Activated CD8-positive, alpha-beta memory T cell treated with anti-CD3 and anti-CD28 coated beads, Interleukin-2, amount 50 U/mL, for 4 hours (primary cell): ENCODE results near the gene KCTD12.

Experiments
- DNase-seq: peaks from one replicate; pipeline ENCODE4 v3.0.0-alpha.2; 2020

The KCTD12 gene

DNA sequence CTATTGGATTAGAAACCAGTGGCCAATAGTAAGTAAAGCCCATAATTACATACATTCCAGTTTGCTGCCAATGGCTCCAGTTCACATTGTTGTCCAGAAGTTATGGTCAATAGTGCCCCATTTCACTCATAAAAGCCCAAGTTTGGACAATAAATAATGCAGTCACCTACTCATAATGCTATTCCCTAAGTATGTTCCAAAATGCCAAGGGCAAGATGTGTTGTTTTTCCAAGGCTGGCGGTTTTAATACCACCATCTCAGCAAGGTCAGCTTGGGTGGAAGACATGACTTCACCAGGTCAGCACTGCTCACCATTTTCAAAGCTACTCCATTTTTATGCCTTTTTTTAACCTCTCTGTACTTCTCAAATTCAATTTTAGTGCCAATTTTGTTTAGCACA lies 32.7 kb downstream of the KCTD12 start:
- DNase-seq = no peak

DNA sequence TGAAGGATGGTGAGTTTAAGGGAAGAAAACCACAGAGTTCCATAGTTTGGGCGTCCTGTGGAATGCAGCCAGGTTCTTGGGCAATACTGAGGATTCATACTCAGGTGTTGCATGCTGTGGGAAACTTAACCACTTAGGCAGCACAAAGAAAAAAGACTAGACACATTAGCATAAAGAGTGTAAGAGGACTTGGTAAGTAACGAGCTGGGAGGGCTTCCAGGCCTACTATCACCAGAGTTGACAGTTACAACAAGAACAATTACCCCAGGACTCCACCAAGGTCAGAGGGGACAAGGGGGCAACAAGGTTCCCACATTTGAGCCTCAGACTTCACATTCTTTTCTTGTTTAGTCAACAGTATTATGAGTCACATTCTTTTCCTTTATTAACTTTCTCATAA lies 33.2 kb downstream of the KCTD12 start:
- no peak for DNase-seq

DNA sequence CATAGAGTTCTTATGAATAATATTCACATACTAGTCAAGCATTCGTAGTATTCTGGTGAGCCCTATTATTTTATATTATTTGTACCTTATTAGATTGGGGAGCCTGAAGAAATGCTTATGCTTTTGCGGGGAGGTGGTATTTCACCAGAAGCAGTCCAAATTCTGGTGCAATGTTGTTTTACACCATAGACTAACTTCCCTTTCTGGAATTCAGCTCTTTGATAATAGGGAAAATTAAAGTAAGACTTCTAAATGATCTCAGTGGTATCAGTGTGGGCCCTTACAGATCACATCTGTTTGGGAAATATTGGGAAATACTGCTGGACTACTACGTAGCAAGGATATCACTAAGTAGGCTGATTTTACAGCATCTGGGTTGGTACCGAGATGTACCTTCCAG lies 34.2 kb downstream of the KCTD12 start:
- no peak for DNase-seq

DNA sequence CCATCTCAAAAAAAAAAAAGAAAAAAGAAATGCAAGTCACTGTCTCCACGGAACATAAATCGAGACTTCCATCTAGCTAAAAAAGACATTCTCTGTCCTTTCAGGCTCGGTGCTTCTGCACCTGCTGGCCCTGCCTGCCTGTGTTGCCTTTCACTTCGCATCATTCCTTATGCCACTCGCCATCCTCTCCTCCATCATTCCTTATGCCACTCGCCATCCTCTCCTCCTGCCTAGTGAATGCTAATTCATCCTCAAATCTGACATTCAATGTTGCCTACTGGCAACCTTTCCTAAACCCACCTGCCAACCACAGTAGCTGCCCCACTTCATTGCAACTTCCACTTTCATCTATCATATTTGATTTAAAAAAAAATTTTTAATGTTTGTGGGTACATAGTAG lies 36.7 kb downstream of the KCTD12 start:
- no peak for DNase-seq

DNA sequence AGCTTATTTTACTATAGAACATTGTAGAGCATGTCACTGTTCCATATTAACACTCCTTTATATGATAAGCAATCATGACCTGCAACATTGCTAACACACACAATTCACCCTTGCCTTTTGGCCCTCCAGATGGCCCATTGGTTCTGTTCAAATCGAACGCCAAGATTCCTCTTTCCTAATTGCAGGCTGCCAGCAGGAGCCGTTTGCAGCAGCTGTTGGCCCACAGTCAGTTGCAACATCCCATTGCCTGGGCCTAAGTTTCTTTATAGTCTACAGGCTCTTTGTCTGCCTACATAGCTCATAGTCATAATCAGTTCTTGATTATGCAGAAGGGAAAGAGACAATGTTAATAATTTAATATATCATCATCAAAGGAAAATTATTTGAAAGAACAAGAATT lies 37.6 kb downstream of the KCTD12 start:
- no peak for DNase-seq

DNA sequence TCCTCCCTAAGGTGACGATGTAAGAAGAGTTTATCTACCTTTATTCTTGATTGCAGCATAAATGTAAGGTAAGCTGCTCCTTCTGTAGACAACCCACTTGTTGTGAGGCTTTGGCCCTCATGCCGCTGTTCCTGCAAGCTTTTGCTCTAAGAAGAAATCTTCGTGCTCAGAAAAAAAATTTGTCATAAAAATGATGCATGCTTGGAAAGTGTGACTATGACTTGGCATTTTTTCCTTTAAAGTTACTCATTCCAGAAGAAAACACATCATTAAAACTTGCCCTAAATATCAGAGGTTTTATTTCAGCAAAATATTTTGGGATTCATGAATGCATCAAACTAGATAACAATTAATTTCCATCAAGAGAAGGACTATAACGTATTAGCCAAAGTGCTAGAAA lies 39.8 kb downstream of the KCTD12 start:
- no peak for DNase-seq

DNA sequence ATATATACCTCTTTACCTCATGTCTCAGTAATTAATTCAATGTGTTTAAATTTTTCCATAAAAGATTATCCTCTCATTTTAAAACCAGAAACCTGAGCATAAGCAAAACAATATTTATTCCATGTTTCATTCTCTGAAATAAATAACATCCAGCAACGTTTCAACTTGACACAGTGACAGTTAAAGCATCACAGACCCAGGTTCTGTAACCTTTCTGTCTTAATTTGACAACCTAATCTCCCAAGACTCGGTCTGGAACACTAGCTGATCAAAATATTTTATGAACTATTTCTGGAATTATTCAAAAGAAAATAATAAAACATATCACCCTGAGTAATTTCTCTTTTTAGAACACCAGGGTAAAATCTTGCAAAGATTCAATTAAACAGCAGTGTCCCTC lies 40.3 kb downstream of the KCTD12 start:
- no peak for DNase-seq

DNA sequence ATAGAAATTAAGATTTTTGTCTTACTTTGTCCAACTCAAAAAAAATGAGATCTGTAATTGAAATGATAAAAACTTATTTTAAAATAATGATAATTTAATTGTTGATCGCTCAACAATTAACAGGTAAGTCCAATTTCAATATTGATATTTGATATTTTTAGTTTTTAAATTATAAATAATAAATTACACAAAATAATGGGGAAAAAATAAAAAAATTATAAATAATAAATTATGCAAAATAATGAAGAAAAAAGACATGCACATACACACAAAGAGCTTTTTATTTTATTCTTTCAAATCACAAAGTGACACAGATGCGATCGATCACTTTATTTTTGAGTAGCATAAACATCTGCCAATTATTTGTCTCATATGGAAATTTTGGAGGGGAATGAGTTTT lies 40.8 kb downstream of the KCTD12 start:
- no peak for DNase-seq

DNA sequence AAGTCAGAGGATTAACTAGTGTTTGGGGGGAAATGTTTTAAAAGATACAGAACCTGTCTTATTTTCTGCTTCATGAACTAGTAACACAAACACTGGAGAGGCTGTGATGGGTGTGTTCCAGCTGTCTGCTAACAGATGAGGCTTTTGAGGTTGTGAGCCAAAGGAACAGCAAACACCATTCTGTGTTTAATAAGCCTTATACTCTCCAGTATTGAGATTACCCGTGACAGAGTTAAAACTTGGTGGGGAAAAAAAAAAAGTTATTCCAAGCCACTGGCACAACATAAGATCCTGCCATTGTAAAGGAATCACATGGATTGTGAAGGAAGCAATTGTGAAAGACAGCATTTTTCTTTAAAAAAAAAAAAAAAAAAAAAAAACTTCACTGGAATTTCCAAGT lies 48.4 kb downstream of the KCTD12 start:
- DNase-seq = no peak

DNA sequence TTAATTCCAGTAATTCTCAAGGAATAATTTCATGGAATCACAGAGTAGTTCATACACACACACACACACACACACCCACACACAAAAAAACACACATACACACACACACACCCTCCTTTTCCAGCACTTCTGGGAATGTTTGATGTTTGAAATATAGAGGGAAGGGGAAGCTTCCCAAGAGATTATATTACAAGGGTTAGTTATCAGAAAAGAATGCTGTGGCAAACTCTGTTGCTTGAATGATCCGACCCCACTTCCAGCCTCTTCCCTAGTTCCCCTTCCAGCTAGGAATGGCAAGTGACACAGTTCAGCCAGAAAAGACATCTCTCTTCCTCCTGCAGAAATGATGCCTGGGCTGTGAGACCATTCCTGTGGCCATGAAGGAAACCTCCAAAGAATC lies 49.9 kb downstream of the KCTD12 start:
- DNase-seq = no peak

DNA sequence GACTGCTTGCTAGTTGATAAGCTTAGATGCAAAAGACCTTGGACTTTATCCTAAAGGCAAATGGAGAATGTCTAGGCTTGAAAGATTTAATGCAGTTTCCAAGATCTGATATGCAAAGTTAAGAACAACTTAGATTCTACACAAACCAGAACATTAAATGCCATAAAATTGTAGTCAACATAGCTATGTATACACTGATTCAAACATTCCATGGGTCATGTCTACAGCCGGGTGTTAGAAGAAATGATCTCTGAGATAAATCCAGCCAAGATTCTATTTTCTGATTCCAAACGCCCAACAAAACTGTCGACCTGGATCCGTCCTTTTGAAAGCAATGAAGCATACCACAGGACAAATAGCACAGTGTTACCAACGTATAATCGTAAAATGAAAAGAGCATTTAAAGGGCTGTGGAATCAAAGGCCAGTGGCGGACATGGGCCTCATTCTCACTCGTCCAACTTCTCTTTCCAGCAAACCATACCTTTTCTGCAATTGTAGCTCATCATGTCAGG lies 52.7 kb downstream of the KCTD12 start:
- DNase-seq = no peak

DNA sequence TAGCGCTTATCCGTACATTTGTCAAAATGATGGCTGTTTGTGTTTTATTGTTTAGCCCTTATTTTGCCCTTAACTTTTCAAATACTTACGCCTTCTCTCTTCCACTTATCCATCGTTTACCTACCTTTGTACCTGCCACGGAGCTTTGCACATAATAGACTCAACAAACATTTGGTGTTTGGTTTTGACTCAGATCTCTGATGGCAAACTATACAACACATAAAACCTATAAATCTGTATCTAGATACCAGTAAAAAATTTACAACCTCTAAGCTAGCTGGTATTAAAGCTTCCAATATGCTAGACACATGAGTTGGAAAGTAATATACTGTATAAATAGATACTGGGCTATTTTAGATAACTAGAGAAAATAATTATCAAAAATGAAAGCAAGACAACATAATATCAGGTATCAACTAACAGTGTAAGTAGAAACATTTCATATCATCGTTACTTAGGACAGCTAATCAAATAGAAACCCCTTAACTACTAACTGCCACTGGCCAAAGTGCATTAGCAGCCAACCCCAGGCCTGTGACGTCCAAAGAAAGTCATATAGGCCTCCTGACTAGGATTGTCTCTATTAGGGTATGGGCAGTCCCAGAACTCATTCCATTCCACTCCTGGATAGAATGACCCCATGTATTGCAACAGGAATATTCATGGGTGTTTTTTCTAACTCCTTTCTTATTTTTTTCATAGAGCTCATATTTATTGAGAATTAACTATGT lies 53.8 kb downstream of the KCTD12 start:
- no peak for DNase-seq

DNA sequence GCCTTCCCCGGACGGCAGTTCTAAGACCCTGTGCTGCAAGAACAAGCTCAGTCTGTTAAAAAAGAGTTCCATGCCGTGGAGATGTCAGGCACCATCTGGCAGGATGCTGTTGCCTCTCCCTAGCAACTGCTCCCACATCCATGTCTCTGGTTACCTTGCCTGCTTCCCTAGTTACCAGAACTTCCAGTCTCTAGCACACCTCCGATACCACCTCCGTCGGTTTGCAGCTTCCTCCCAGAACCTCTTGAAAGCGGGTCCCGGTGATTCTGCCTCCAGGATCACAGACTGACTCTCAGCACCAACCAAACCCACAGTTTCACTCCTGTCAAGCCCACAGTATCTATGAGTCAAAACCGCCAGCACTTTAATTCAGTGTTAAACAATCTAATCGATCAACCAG lies 55.4 kb downstream of the KCTD12 start:
- no peak for DNase-seq
